CD4-positive, alpha-beta memory T cell (primary cell): Measurements from ENCODE around the gene SERPINH1. TPM values are rescaled to one million over a fixed set of nuclear protein-coding genes. Genes with fewer than 3 reads are reported as not detected.

Source experiments
- CTCF ChIA-PET: fragments of 350-600 bp; sonication (Branson Sonifier 250); formaldehyde crosslinking; loops from one replicate; lab custom pipeline; 2021; ENCODE audit warnings: inconsistent platforms; ENCODE audit not compliant: partially characterized antibody; lab: Charles Lee
- POLR2A ChIA-PET: fragments of 350-600 bp; sonication (Branson Sonifier 250); formaldehyde crosslinking; loops from one replicate; lab custom pipeline; 2021; ENCODE audit not compliant: partially characterized antibody; lab: Charles Lee
- DNase-seq, 5 donors: peaks; one replicate each; pipeline versions ENCODE4 v3.0.0 to v3.0.0-alpha.2; 2020 to 2022; ENCODE audit warnings: mixed read lengths in 1 of 5
- H3K27ac ChIP-seq: one replicate; pipeline ENCODE4 v1.7.0; 2013; ENCODE audit warnings: low read depth, low read length
- H3K27me3 ChIP-seq: 2 replicates; pipeline ENCODE4 v1.7.0; 2013; ENCODE audit warnings: mild to moderate bottlenecking, low read length, moderate library complexity; ENCODE audit not compliant: insufficient read depth
- H3K36me3 ChIP-seq: 2 replicates; pipeline ENCODE4 v1.7.0; 2013; ENCODE audit warnings: mild to moderate bottlenecking, low read length, moderate library complexity; ENCODE audit not compliant: insufficient read depth
- H3K4me1 ChIP-seq: 2 replicates; pipeline ENCODE4 v1.7.0; 2013; ENCODE audit warnings: mild to moderate bottlenecking, low read length, moderate library complexity; ENCODE audit not compliant: insufficient read depth
- H3K4me3 ChIP-seq, 2 donors: one replicate each; pipeline ENCODE4 v1.7.0; 2013; ENCODE audit warnings: low read length in 2 of 2, mild to moderate bottlenecking in 1 of 2
- H3K9me3 ChIP-seq, 2 donors: one replicate each; pipeline ENCODE4 v1.7.0; 2013; ENCODE audit warnings: low read length in 2 of 2, control low read depth in 1 of 2; ENCODE audit not compliant: control insufficient read depth in 1 of 2
- H3K27ac Mint-ChIP-seq, 7 donors: one replicate each; pipeline ENCODE4 v1.8.0; 2020 to 2021; ENCODE audit warnings: mixed read lengths in 7 of 7, mild to moderate bottlenecking in 6 of 7, inconsistent platforms in 3 of 7, moderate library complexity in 3 of 7
- H3K27me3 Mint-ChIP-seq, 2 donors: one replicate each; pipeline ENCODE4 v1.8.0; 2020 to 2021; ENCODE audit warnings: mixed read lengths in 2 of 2
- H3K36me3 Mint-ChIP-seq, 2 donors: one replicate each; pipeline ENCODE4 v1.8.0; 2020 to 2021; ENCODE audit warnings: mixed read lengths in 2 of 2, inconsistent platforms in 1 of 2, mild to moderate bottlenecking in 1 of 2
- H3K4me1 Mint-ChIP-seq, 4 donors: one replicate each; pipeline ENCODE4 v1.8.0; 2020 to 2021; ENCODE audit warnings: mixed read lengths in 4 of 4, mild to moderate bottlenecking in 1 of 4
- H3K4me3 Mint-ChIP-seq, 8 donors: one replicate each; pipeline ENCODE4 v1.8.0; 2020 to 2021; ENCODE audit warnings: mixed read lengths in 8 of 8, mild to moderate bottlenecking in 7 of 8, moderate library complexity in 6 of 8, inconsistent platforms in 3 of 8
- H3K9me3 Mint-ChIP-seq, 8 donors: one replicate each; pipeline ENCODE4 v1.8.0; 2020 to 2021; ENCODE audit warnings: mixed read lengths in 8 of 8, mild to moderate bottlenecking in 5 of 8, inconsistent platforms in 3 of 8, moderate library complexity in 1 of 8
- intact Hi-C: fragments of 100-400 bp; cut with micrococcal nuclease; formaldehyde crosslinking; loops from one replicate; pipeline ENCODE4 v1.15.1; 2023
- polyA plus RNA-seq, 2 donors: library from polyadenylated mRNA; unstranded; fragments of 300-500 nt; fragmentation: Illumina TruSeq; gene quantifications; one replicate each; pipeline ENCODE4 v1.2.3, GENCODE V29; 2021
- total RNA-seq, 2 experiments: library from RNA; stranded (reverse); gene quantifications; one replicate each; pipeline ENCODE4 v1.2.3, GENCODE V29; 2021

SERPINH1 gene
- total and polyA plus RNA-seq, 4 experiments from 2014 or later: 1.1 to 16.2 (median 11.3) TPM

DNA sequence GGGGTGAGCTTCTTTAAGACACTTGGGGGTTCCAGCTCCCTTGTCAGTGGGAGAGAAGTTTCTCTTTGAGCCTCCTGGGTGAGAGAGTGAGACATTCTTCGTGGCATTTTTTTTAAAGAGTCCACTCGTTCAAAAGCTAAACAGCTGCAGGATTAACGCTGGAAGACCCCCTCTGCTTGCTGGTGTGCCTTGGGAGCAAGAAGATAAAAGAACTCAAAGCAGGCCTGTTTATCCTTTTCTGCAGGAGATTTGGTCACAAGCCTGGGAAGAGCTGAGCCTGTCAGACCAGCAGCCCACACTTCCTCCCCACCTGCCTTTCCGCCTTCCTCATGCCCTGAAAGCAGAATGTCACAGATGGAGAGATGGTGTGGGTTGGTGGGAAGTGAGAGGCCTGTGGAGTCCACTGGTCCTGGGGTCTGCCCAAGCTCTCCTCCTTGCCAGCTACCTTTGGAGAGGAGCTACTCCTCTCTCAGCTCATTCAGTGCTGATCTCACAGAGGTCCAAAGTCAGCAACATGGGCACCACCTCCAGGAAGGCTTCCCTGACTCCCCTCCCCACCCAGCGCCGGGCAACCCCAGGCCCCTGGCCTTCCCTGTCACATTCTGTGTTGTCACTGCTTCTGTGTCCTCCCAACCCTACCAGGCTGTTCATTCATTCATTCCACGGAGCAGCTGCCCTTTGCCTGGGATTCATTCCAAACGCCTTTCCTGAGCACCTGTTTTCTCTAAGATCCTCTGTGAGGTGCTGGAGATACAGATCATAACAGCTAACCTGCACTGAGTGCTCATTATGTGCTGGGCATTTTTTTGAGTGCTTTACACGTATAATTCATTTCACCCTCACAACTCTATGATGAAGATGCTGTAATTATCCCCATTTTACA, 43.0 kb upstream of the SERPINH1 start:
- no peak overlapping the region for H3K4me3 ChIP-seq
- H3K27me3 ChIP-seq: no peaks in the 10 kb centered on the region
- no peaks in the 10 kb centered on the region for H3K9me3 ChIP-seq
- intact Hi-C loops: no loop called here
- CTCF ChIA-PET: interaction anchor here (0.7 to 2.0 kb wide), 6 partner anchors 13 to 134 kb away, joined by 3 to 11 read pairs (median 3); no protein-coding TSS in a partner anchor
- peaks cover 89% of the 10 kb centered on the region for H3K4me1 ChIP-seq
- no peaks in the 10 kb centered on the region for H3K27me3 Mint-ChIP-seq
- DNase-seq: no peak
- H3K4me1 Mint-ChIP-seq: peaks cover 56 to 96% (median 73%) of the 10 kb centered on the region in 4 donors
- peaks cover 0 to 2% (median 0%) of the 10 kb centered on the region in 8 donors for H3K9me3 Mint-ChIP-seq
- H3K36me3 Mint-ChIP-seq: peaks cover 0 to 22% of the 10 kb centered on the region in 2 donors
- peak overlapping the region in 2 of 8 donors; percentile 27 to 46 for H3K4me3 Mint-ChIP-seq
- no peak overlapping the region for H3K27ac ChIP-seq
- H3K36me3 ChIP-seq: no peaks in the 10 kb centered on the region
- H3K27ac Mint-ChIP-seq: peak overlapping the region; percentile 48 to 92 (median 74)
- POLR2A ChIA-PET: interaction anchor here (0.9 to 1.6 kb wide), 4 partner anchors 9 to 43 kb away, joined by 3 to 5 read pairs (median 4); no protein-coding TSS in a partner anchor

DNA sequence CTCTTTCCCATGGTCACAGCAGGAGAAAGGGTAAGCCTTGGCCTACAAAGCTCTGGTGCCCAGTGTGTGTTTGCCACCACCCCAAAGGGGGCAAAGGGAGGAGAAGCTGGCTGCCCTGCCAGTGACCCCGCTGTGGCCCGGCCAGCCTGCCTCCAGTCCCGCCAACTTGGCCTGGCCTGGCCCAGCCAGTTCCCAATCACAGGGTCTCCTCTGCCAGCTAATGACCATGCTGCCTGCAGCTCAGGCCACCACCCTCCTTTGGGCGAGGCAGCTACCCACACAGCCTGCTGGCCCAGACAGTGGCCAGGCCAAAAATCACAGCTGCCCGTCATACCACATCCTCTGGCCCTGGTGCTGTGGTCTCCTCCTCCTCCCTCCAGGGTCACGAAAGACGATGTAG, 41.4 kb upstream of the SERPINH1 start:
- POLR2A ChIA-PET: interaction anchor here (1.5 to 1.9 kb wide), 2 partner anchors 12 to 45 kb away, joined by 4 to 5 read pairs; no protein-coding TSS in a partner anchor
- Mint-ChIP-seq H3K27ac (peak overlapping the region in 2 of 7 donors; percentile 25 to 80), H3K36me3 (peaks cover 0 to 24% of the 10 kb centered on the region in 2 donors), H3K9me3 (peaks cover 0 to 2% (median 0%) of the 10 kb centered on the region in 8 donors), H3K4me3 (no peak overlapping the region), H3K27me3 (no peaks in the 10 kb centered on the region), H3K4me1 (peaks cover 56 to 89% (median 71%) of the 10 kb centered on the region in 4 donors)
- H3K9me3 ChIP-seq: no peaks in the 10 kb centered on the region
- H3K4me1 ChIP-seq: peaks cover 83% of the 10 kb centered on the region
- H3K36me3 ChIP-seq: no peaks in the 10 kb centered on the region
- CTCF ChIA-PET: interaction anchor here (0.9 to 1.3 kb wide), 5 partner anchors 11 to 75 kb away, joined by 3 to 4 read pairs (median 3); no protein-coding TSS in a partner anchor
- no peak for DNase-seq
- H3K4me3 ChIP-seq: no peak overlapping the region
- no peak overlapping the region for H3K27ac ChIP-seq
- intact Hi-C loops: no loop called here
- no peaks in the 10 kb centered on the region for H3K27me3 ChIP-seq

DNA sequence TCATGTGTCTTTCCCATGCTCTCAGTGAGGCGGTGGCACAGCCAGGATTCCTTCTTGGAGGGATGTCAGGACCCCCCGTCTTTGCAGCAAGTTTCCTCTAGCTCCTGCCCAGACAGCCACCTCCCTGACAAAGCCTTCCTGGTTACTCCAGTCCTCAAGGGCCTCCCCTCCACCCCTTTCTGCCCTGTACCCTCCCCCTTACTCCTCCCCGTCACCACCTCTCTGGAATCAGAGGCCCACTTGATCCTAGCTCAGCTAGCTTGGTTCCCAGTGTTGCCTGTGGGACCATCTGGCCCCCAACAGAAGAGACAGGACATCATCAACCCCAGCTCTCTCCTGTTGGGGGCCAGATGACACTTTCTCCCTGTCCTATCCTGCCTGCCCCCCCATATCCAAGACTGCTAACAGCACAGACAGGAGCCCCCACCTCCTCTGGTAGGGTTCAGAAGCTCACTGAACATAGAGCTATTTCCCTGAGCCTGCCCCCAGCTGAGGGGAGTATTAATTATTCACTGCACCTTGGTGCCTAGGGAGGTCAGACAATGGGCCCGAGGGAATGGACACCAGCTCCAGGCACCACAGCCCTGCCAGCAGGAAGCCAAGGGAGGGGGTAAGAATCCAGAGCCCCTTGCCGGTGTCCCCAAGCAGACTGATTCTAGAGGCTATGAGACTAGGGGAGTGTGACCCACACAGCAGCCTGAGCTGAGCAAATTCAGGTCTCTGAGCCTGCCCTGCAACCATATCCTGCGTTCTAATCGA, 39.6 kb upstream of the SERPINH1 start:
- Histone ChIP-seq H3K27me3 (no peaks in the 10 kb centered on the region), H3K36me3 (no peaks in the 10 kb centered on the region), H3K27ac (peak overlapping the region; percentile 9), H3K9me3 (no peaks in the 10 kb centered on the region), H3K4me1 (peaks cover 73% of the 10 kb centered on the region), H3K4me3 (no peak overlapping the region)
- H3K27me3 Mint-ChIP-seq: no peaks in the 10 kb centered on the region
- CTCF ChIA-PET: interaction anchor here (0.6 to 3.4 kb wide), 8 partner anchors 10 to 242 kb away, joined by 3 to 24 read pairs (median 4); no protein-coding TSS in a partner anchor
- peak overlapping the region in 5 of 7 donors; percentile 72 to 96 (median 89) for H3K27ac Mint-ChIP-seq
- peaks cover 0 to 2% (median 0%) of the 10 kb centered on the region in 8 donors for H3K9me3 Mint-ChIP-seq
- peak overlapping the region in 3 of 8 donors; percentile 94 to 98 (median 97) for H3K4me3 Mint-ChIP-seq
- H3K36me3 Mint-ChIP-seq: peaks cover 0 to 17% of the 10 kb centered on the region in 2 donors
- intact Hi-C loops: no loop called here
- DNase-seq: no peak
- peaks cover 47 to 86% (median 63%) of the 10 kb centered on the region in 4 donors for H3K4me1 Mint-ChIP-seq
- POLR2A ChIA-PET: interaction anchor here (1.0 to 2.2 kb wide), 4 partner anchors 14 to 122 kb away, joined by 3 to 9 read pairs (median 6); no protein-coding TSS in a partner anchor

DNA sequence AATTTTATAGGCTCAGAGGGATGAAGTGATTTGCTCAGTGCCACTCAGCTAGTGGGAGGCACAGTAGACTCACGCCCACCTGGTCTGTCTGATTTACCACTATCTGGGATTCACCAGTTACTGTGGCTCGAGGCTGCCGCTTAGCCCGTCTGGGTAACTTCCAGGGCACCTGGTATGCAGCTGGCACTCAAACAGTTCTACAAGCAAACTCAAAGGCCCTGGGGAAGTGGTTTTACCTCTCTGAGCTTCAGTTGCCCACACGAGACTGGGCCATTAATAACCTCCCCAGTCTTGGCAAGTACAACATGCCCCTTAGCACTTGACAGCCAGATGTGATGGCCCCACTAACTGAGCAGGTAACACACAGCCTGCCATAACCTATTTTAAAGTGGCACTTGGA, 38.9 kb upstream of the SERPINH1 start:
- H3K36me3 ChIP-seq: no peaks in the 10 kb centered on the region
- peak overlapping the region; percentile 72 to 96 (median 89) for H3K27ac Mint-ChIP-seq
- H3K4me1 ChIP-seq: peaks cover 66% of the 10 kb centered on the region
- CTCF ChIA-PET: interaction anchor here (0.6 to 3.4 kb wide), 8 partner anchors 10 to 243 kb away, joined by 3 to 24 read pairs (median 4); no protein-coding TSS in a partner anchor
- no peaks in the 10 kb centered on the region for H3K27me3 ChIP-seq
- peaks cover 47 to 79% (median 62%) of the 10 kb centered on the region in 4 donors for H3K4me1 Mint-ChIP-seq
- peaks cover 0 to 15% of the 10 kb centered on the region in 2 donors for H3K36me3 Mint-ChIP-seq
- H3K4me3 Mint-ChIP-seq: peak overlapping the region; percentile 89 to 98 (median 92)
- H3K27me3 Mint-ChIP-seq: no peaks in the 10 kb centered on the region
- H3K9me3 ChIP-seq: no peaks in the 10 kb centered on the region
- H3K4me3 ChIP-seq: no peak overlapping the region
- H3K9me3 Mint-ChIP-seq: peaks cover 0 to 2% (median 0%) of the 10 kb centered on the region in 8 donors
- H3K27ac ChIP-seq: peak overlapping the region; percentile 62
- DNase-seq: peak in 3 of 5 donors; percentile 28 to 58 (median 39)
- intact Hi-C loops: no loop called here
- POLR2A ChIA-PET: interaction anchor here (0.7 to 2.2 kb wide), 5 partner anchors 15 to 123 kb away, joined by 3 to 9 read pairs (median 5); no protein-coding TSS in a partner anchor

GRCh38 chr11:75523811-75524664, 38.0 kb upstream of the SERPINH1 start:
- intact Hi-C loops: no loop called here
- DNase-seq: peak in 2 of 5 donors; percentile 20 to 66
- H3K4me3 Mint-ChIP-seq: peak overlapping the region; percentile 89 to 98 (median 92)
- no peaks in the 10 kb centered on the region for H3K27me3 ChIP-seq
- POLR2A ChIA-PET: interaction anchor here (0.7 to 3.6 kb wide), 10 partner anchors 13 to 171 kb away, joined by 3 to 23 read pairs (median 6); partner anchors contain the start of genes RPS3 and SERPINH1
- peak overlapping the region; percentile 72 to 96 (median 89) for H3K27ac Mint-ChIP-seq
- H3K27me3 Mint-ChIP-seq: no peaks in the 10 kb centered on the region
- H3K9me3 Mint-ChIP-seq: peaks cover 0 to 2% (median 0%) of the 10 kb centered on the region in 8 donors
- H3K4me3 ChIP-seq: peak overlapping the region; percentile 57 to 67
- CTCF ChIA-PET: interaction anchor here (0.9 to 3.8 kb wide), 8 partner anchors 9 to 244 kb away, joined by 3 to 40 read pairs (median 12); no protein-coding TSS in a partner anchor
- peaks cover 42 to 74% (median 57%) of the 10 kb centered on the region in 4 donors for H3K4me1 Mint-ChIP-seq
- peak overlapping the region; percentile 62 for H3K27ac ChIP-seq
- H3K4me1 ChIP-seq: peaks cover 59% of the 10 kb centered on the region
- peaks cover 0 to 15% of the 10 kb centered on the region in 2 donors for H3K36me3 Mint-ChIP-seq
- no peaks in the 10 kb centered on the region for H3K9me3 ChIP-seq
- no peaks in the 10 kb centered on the region for H3K36me3 ChIP-seq
